ENCODE results near the gene SETBP1.

GRCh38 chr18:44685296-44685695, 4.6 kb downstream of the SETBP1 start:
- TF ChIP-seq CTCF (IDR thresholded peaks at IDR 0.05; ENCODE audit: low read depth, low read length, poor library complexity, severe bottlenecking) (no peak), EZH2phosphoT487 (IDR thresholded peaks at IDR 0.05; ENCODE audit: borderline replicate concordance, low read length) (no peak)
